GM12878 (cell line): ENCODE measurements around the gene NCAM2. TPM values are rescaled to one million over a fixed set of nuclear protein-coding genes. Genes with fewer than 3 reads are reported as not detected.

Experiments used
- ATAC-seq: fragments of 200-7000 bp; cut with Tn5 transposase; 3 replicates; pipeline ENCODE4 v1.9.1; 2020; ENCODE audit warnings: mild to moderate bottlenecking, moderate library complexity
- BruUV-seq: library from RNA; stranded (reverse); fragments of 400-500 nt; replicated peaks from 2 replicates; lab custom pipeline; 2021; lab: Mats Ljungman, UMichigan
- CTCF ChIA-PET: fragments of 300-600 bp; sonication (Branson Sonifier 250); formaldehyde crosslinking; extraction: SDS; loops from one replicate; lab custom pipeline; 2021; ENCODE audit warnings: inconsistent platforms; lab: Yijun Ruan, JAX
- POLR2A ChIA-PET: fragments of 350-600 bp; formaldehyde crosslinking; extraction: SDS; loops from one replicate; lab custom pipeline; 2021; ENCODE audit warnings: inconsistent platforms; lab: Charles Lee
- RAD21 ChIA-PET: fragments of 300-600 bp; sonication (Branson Sonifier 250); formaldehyde crosslinking; loops from one replicate; lab custom pipeline; 2023; ENCODE audit warnings: antibody characterized with exemption; ENCODE audit not compliant: unreplicated experiment; lab: Charles Lee
- SMC1A ChIA-PET: fragments of 300-600 bp; sonication (Branson Sonifier 250); formaldehyde crosslinking; loops from one replicate; lab custom pipeline; 2023; ENCODE audit not compliant: unreplicated experiment, uncharacterized antibody; lab: Charles Lee
- DNase-seq: peaks from one replicate; pipeline ENCODE4 v3.0.0-alpha.2; 2011; ENCODE audit warnings: low read depth, low spot score
- FAIRE-seq: peaks from 3 replicates; lab custom pipeline; 2011; peaks lifted over from hg19 to GRCh38; lab: Jason Lieb, UNC
- H2AFZ ChIP-seq: 2 replicates; pipeline ENCODE4 v1.6.0; 2011; ENCODE audit warnings: low read depth, low read length, control low read depth; ENCODE audit not compliant: control insufficient read depth
- H3K27ac ChIP-seq: 2 replicates; pipeline ENCODE4 v1.5.1; 2011; ENCODE audit warnings: control low read depth; ENCODE audit not compliant: control insufficient read depth, insufficient read depth
- H3K27me3 ChIP-seq, 2 experiments: replicated peaks in 1 of 2; 2 replicates each; pipeline versions ENCODE4 v1.6.0 to v1.6.1; 2011; ENCODE audit warnings: low read length in 1 of 2; ENCODE audit not compliant: control insufficient read depth in 2 of 2, insufficient read depth in 2 of 2
- H3K36me3 ChIP-seq, 2 experiments: 2 replicates each; pipeline ENCODE4 v1.5.1; 2011; ENCODE audit warnings: low read length in 1 of 2; ENCODE audit not compliant: control insufficient read depth in 2 of 2, insufficient read depth in 2 of 2
- H3K4me1 ChIP-seq: 2 replicates; pipeline ENCODE4 v1.6.1; 2011; ENCODE audit warnings: mild to moderate bottlenecking, low read length, moderate library complexity, mixed read lengths; ENCODE audit not compliant: control insufficient read depth, insufficient read depth
- H3K4me2 ChIP-seq: 2 replicates; pipeline ENCODE4 v1.6.0; 2011; ENCODE audit warnings: control low read depth; ENCODE audit not compliant: control insufficient read depth, insufficient read depth
- H3K4me3 ChIP-seq: fragments of 200-600 bp; sonication (generic); 2 replicates; pipeline ENCODE4 v1.5.1; 2016
- H3K79me2 ChIP-seq: 2 replicates; pipeline ENCODE4 v1.6.0; 2011; ENCODE audit warnings: low read length; ENCODE audit not compliant: control insufficient read depth, insufficient read depth
- H3K9ac ChIP-seq: 2 replicates; pipeline ENCODE4 v1.8.0; 2011; ENCODE audit warnings: low read length, control low read depth, mixed read lengths; ENCODE audit not compliant: control insufficient read depth, insufficient read depth
- H3K9me3 ChIP-seq: replicated peaks from 3 replicates; pipeline ENCODE4 v1.5.1; 2011; ENCODE audit warnings: mild to moderate bottlenecking, low read length; ENCODE audit not compliant: control insufficient read depth, insufficient read depth
- H4K20me1 ChIP-seq: 2 replicates; pipeline ENCODE4 v1.6.0; 2011; ENCODE audit not compliant: control insufficient read depth, insufficient read depth
- CBFB ChIP-seq: IDR thresholded peaks from 2 replicates; pipeline ENCODE4 v1.6.1; 2016; ENCODE audit warnings: antibody characterized with exemption, low read depth
- EP300 ChIP-seq, 2 experiments: fragments of 150-350 bp in 1 of 2; IDR thresholded peaks; 2 replicates each; pipeline ENCODE4 v1.6.1; 2011 to 2012; ENCODE audit warnings: low read depth in 2 of 2, low read length in 2 of 2, borderline replicate concordance in 1 of 2, improper control_type of control experiment in 1 of 2, inconsistent platforms in 1 of 2; ENCODE audit not compliant: control insufficient read depth in 1 of 2
- EZH2 ChIP-seq: IDR thresholded peaks from 2 replicates; pipeline ENCODE4 v1.6.1; 2012; ENCODE audit warnings: low read depth, mild to moderate bottlenecking, control low read depth, inconsistent platforms, low read length, borderline replicate concordance; ENCODE audit not compliant: control insufficient read depth
- IRF5 ChIP-seq: fragments of 450-650 bp; IDR thresholded peaks from 2 replicates; pipeline ENCODE4 v1.6.1; 2017; ENCODE audit warnings: borderline replicate concordance
- MEF2B ChIP-seq: fragments of 450-650 bp; IDR thresholded peaks from 2 replicates; pipeline ENCODE4 v1.6.1; 2018; ENCODE audit warnings: mild to moderate bottlenecking, moderate library complexity; ENCODE audit not compliant: partially characterized antibody, poor library complexity, severe bottlenecking
- NFIC ChIP-seq: IDR thresholded peaks from 2 replicates; pipeline ENCODE4 v1.6.1; 2012; ENCODE audit warnings: low read depth, mild to moderate bottlenecking, inconsistent platforms, low read length, moderate library complexity
- RFX5 ChIP-seq: IDR thresholded peaks from 2 replicates; pipeline ENCODE4 v1.6.1; 2011; ENCODE audit warnings: low read depth, low read length, improper control_type of control experiment
- SRF ChIP-seq, 2 experiments: IDR thresholded peaks; 2 replicates each; pipeline ENCODE4 v1.6.1; 2011; ENCODE audit warnings: low read depth in 2 of 2, low read length in 2 of 2, mild to moderate bottlenecking in 1 of 2, moderate library complexity in 1 of 2
- YBX1 ChIP-seq: fragments of 450-650 bp; IDR thresholded peaks from 2 replicates; pipeline ENCODE4 v1.6.1; 2016; ENCODE audit warnings: antibody characterized with exemption
- ZBED1 ChIP-seq: IDR thresholded peaks from 2 replicates; pipeline ENCODE4 v1.6.1; 2016; ENCODE audit warnings: borderline replicate concordance
- ZNF207 ChIP-seq: fragments of 450-650 bp; IDR thresholded peaks from 2 replicates; pipeline ENCODE4 v1.6.1; 2014; ENCODE audit warnings: antibody characterized with exemption, mild to moderate bottlenecking, borderline replicate concordance
- WGBS: methylation state at CpG from one replicate; pipeline ENCODE4 v1.1.6; 2016; ENCODE audit warnings: low lambda C conversion rate; ENCODE audit not compliant: insufficient replicate concordance, insufficient coverage; ENCODE audit errors: missing lambda C conversion rate; 5-methylcytosine and 5-hydroxymethylcytosine counted together
- in situ Hi-C: fragments of 300-500 bp; cut with MboI; formaldehyde crosslinking; loops from 9 replicates; pipeline ENCODE4 v1.14.3; 2018; ENCODE audit warnings: mixed read lengths
- intact Hi-C: fragments of 100-400 bp; cut with micrococcal nuclease; formaldehyde crosslinking; loops from one replicate; pipeline ENCODE4 v1.14.2; 2022; ENCODE audit not compliant: unreplicated experiment
- polyA plus RNA-seq, 11 experiments: library from polyadenylated mRNA; depleted of rRNA in 4 of 11; unstranded in 6 of 11; stranded (reverse) in 5 of 11; fragments of >200 nt; fragmentation: Nextera tagmentation in 4 of 11; fragmentation: Illumina TruSeq in 1 of 11; extraction: Ambion mirVana in 4 of 11; extraction: Trizol in 1 of 11; gene quantifications; 1 replicate in 1 of 11; 2 replicates in 10 of 11; pipeline versions ENCODE4 v1.2.1 to v1.2.3, GENCODE V29; 2011 to 2016; ENCODE audit warnings: inconsistent platforms in 2 of 11, missing spikeins in 2 of 11, low read depth in 1 of 11
- total RNA-seq, 4 experiments: library from RNA; depleted of rRNA in 3 of 4; stranded (reverse); fragments of >200 nt in 3 of 4; fragmentation: Illumina TruSeq in 1 of 4; extraction: Trizol in 1 of 4; gene quantifications; 2 replicates each; pipeline versions ENCODE4 v1.2.1 to v1.2.3, GENCODE V29; 2013 to 2021
- TF ChIP-seq, protein P1 (sequence below): IDR thresholded peaks from 2 replicates; pipeline ENCODE4 v1.6.1; 2012; ENCODE audit warnings: low read depth, low read length, improper control_type of control experiment
- TF ChIP-seq, protein P2 (sequence below): IDR thresholded peaks from 2 replicates; pipeline ENCODE4 v1.6.1; 2012; ENCODE audit warnings: low read length, inconsistent platforms

Gene NCAM2
- total and polyA plus RNA-seq, 10 of the 15 experiments (the other 5 are each of a cell fraction or from before 2014, with no cell fraction given): 0.23 to 0.27 TPM; not detected in 8

GRCh38 chr21:21213297-21213696 lies 215.1 kb downstream of the NCAM2 start (continued):
- TF ChIP-seq YBX1 (no peak), IRF5 (no peak), RFX5 (no peak), MEF2B (no peak), ZBED1 (no peak), SRF (IDR thresholded peaks at IDR 0.05; ENCODE audit: low read depth in 2 of 2, low read length in 2 of 2) (no peak), EP300 (IDR thresholded peaks at IDR 0.05; ENCODE audit: borderline replicate concordance in 1 of 2, control insufficient read depth in 1 of 2, low read depth in 2 of 2, low read length in 2 of 2) (no peak), ZNF207 (no peak), EZH2 (no peak)
- TF ChIP-seq, protein P1, sequence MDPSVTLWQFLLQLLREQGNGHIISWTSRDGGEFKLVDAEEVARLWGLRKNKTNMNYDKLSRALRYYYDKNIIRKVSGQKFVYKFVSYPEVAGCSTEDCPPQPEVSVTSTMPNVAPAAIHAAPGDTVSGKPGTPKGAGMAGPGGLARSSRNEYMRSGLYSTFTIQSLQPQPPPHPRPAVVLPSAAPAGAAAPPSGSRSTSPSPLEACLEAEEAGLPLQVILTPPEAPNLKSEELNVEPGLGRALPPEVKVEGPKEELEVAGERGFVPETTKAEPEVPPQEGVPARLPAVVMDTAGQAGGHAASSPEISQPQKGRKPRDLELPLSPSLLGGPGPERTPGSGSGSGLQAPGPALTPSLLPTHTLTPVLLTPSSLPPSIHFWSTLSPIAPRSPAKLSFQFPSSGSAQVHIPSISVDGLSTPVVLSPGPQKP: no peak

- Histone ChIP-seq H3K4me1 (no peaks in the 10 kb centered on the region), H3K4me3 (no peak overlapping the region), H3K36me3 (no peaks in the 10 kb centered on the region), H3K9me3 (no peaks in the 10 kb centered on the region), H3K4me2 (no peak overlapping the region), H3K27ac (no peak overlapping the region), H3K79me2 (no peaks in the 10 kb centered on the region), H2AFZ (no peak overlapping the region), H3K9ac (no peak overlapping the region), H4K20me1 (no peaks in the 10 kb centered on the region), H3K27me3 (no peaks in the 10 kb centered on the region)
- SMC1A ChIA-PET: interaction anchor here (0.5 kb wide), 1 partner anchor 18 kb away, joined by 3 read pairs; no protein-coding TSS in a partner anchor
- CTCF ChIA-PET: no interaction called here
- 24% methylated on average over 2 of the region's 2 CpGs for WGBS
- POLR2A ChIA-PET: no interaction called here
- no peak for FAIRE-seq
- RAD21 ChIA-PET: no interaction called here
- no peak for ATAC-seq
- no TSS peak for BruUV-seq
- DNase-seq: no peak
- in situ Hi-C loops: no loop called here
- TF ChIP-seq CBFB (no peak), NFIC (no peak)
- TF ChIP-seq, protein P2, sequence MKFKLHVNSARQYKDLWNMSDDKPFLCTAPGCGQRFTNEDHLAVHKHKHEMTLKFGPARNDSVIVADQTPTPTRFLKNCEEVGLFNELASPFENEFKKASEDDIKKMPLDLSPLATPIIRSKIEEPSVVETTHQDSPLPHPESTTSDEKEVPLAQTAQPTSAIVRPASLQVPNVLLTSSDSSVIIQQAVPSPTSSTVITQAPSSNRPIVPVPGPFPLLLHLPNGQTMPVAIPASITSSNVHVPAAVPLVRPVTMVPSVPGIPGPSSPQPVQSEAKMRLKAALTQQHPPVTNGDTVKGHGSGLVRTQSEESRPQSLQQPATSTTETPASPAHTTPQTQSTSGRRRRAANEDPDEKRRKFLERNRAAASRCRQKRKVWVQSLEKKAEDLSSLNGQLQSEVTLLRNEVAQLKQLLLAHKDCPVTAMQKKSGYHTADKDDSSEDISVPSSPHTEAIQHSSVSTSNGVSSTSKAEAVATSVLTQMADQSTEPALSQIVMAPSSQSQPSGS: no peak
- intact Hi-C loops: no loop called here
Observed at GRCh38 chr21:21216047-21216446, 217.8 kb downstream of the NCAM2 start.
